ENCODE data around the gene FMN2. TPM values are rescaled to one million over a fixed set of nuclear protein-coding genes. Genes with fewer than 3 reads are reported as not detected.
"Not testable (repeated sequence)": the region's sequence is repeated elsewhere in the genome, so short reads cannot be mapped to it uniquely, and the experiment has no call there.

The FMN2 gene
- total RNA-seq, 1 donor from 2014 or later: not detected

DNA sequence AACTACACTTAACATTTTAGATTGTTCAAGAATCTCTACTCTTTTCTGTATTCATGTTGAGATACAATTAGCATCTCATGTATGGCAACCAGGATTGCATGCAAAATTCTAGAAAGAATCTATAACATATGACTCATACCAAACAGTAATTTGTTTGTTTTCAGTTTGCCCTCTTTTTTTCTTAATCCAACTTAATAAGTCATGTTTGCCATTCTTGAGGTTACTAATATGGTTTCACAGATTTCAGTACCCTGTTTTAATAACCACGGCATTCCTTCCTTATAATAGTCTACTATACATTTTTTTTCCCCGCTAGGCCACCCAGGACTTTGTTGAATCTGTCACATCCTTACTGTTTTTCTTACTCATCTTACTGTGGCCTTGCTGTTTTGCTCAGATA lies 140.8 kb downstream of the FMN2 start:
- ATAC-seq (ENCODE audit: poor library complexity) (no peak), DNase-seq (no peak)

DNA sequence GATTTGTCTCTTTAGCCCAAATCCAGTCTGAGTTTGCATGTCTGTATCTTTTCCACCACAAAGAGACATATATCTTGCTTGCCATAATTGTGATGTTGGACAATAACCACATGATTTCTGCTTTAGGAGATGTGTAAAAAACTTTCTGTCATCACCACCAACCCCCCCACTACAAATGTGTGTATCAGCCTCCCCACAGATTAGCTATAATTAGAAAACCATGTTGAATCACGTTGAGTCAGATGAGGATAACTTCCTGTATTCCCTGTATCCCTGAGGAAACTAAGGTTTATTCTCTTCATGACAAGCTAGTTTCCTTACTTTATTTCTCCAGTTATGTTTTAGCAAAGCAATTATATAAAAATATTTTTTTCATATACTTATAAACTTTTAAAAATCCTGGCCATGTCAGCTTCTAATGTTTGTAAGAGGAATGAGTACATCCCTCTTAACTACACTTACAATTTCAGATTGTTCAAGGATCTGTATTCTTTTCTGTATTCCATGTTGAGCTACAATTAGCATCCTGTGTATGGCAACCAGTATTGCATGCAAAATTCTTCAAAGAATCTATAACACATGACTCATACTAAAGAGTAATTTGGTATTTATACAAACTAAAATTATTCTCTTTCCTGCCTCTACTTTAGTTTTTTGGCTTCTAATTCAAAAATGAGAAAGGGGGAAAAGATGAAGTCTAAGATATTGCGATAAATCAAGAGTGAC lies 143.0 kb downstream of the FMN2 start:
- intact Hi-C loops (cut with DNase I): no loop called here
- ATAC-seq (ENCODE audit: poor library complexity): no peak
- DNase-seq: no peak

More for the DNA sequence above, 140.8 kb downstream of the FMN2 start:
- intact Hi-C loops (cut with DNase I): no loop called here

DNA sequence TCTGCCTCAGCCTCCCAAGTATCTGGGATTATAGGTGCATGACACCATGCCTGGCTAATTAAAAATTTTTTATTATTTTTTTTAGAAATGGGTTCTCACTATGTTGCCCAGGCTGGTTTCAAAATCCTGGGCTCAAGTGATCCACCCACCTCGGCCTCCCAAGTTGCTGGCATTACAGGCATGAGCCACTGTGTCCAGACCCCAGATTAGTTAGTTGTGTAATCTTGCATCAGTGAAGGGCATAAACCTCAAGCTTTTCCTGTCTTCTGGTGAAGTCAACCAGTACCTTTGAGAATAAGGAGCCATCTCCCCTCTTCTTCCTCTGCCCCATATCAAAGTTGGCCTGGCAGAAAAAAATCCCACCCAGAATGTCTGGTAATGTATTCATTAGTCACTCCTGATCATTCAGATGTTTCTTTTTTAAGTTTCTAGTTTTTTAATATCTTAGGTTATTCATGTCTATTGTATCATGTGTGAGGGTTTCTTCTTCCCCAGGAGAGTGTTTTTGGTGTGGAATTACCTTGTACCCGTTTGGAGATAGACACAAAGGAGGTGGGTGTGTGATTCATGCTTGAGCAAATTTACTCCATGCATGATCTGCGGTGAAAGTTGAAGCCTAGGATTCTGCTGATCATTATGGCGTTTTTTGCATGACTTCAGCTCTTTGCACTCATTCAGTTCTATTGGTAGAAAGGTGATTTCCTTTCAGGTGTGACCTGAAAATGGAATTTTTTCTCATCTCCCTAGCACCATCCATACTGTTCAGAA lies 144.0 kb downstream of the FMN2 start:
- intact Hi-C loops (cut with DNase I): no loop called here
- ATAC-seq (ENCODE audit: poor library complexity): no peak
- DNase-seq: no peak

DNA sequence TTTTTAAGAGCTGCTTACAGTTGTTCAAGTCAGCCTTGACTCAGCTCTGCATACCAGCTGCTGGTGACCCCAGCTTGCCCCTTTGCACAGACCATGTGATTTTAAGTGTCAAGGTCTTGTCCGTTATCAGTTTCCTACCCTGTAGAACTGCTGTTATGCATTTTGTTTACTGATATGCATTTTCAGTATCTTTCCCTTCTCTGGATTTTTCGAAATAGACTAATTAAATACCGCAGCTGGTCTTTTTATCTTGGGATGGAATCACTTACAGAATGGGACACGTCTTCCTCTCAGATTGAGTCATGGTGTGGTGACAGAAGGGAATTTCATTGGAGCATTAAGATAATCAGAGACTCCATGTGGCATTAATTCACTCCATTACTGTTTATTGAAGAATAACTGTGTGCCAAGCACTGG lies 145.6 kb downstream of the FMN2 start:
- ATAC-seq (ENCODE audit: poor library complexity): no peak
- DNase-seq: no peak
- intact Hi-C loops (cut with DNase I): no loop called here

DNA sequence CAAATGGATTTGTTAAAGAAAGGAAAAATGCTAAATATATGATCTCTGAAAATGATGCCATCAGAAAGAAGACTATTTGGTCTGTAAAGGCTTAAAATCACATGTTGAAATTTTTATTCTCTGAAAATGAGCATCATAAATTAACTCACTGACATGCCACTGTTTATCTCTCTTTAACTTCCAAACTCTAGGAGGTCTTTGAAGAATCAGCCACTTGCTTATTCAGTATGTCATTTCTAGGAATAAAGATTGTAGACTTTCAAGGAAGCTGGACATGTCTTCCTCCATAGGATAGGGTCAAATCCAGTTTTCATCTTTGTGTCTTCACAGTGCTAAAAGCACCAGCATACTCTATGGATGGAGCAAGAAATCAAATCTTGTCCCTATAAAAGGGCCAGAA lies 147.6 kb downstream of the FMN2 start:
- ATAC-seq (ENCODE audit: poor library complexity) (no peak), DNase-seq (no peak)
- intact Hi-C loops (cut with DNase I): no loop called here

DNA sequence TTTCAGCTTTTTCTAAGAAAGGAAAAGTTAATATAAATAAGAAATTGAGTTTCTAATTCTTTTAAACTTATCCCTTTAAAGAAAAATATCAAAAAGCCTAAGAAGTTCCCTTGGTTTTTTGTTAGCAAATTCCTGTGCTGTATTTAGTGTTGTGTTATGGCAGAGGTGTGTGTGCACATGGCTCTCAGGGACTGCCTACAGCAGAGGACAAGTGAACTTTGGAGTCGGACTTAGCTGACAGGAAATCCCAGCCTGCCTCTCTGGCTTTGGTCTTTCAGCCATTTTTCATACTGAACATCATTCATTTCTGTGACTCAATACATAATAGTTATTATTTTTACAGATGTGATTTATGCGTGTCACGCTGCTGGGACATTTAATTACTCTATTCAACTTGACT lies 149.6 kb downstream of the FMN2 start:
- intact Hi-C loops (cut with DNase I): no loop called here
- no peak for DNase-seq
- ATAC-seq (ENCODE audit: poor library complexity): no peak

DNA sequence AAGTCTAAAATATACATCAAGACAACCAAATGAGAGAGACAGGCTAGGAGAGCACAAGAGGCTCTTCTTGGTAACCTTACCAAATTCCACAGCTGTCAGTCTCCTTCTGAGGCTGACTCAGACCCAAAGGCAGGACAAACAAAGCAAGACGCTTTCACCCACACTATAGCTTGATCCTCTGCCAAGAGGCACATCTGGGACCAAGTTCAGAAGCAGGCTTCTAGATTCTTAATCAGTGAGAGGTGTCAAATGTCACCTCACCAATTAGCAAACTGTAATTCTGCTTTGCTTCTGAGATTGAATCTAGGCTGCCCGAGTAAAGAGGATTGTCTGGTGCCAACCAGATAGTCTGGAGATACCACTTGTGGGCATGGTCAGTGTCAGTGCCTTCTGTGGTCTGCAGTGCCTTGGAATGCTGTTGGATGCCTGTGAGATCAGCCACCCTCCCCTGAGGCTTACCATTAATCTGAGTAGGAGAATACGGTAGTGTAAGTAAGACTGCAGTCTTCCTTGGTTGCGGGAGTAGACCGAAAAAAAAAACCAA lies 151.0 kb downstream of the FMN2 start:
- DNase-seq: no peak
- intact Hi-C loops (cut with DNase I): no loop called here
- ATAC-seq (ENCODE audit: poor library complexity): no peak

DNA sequence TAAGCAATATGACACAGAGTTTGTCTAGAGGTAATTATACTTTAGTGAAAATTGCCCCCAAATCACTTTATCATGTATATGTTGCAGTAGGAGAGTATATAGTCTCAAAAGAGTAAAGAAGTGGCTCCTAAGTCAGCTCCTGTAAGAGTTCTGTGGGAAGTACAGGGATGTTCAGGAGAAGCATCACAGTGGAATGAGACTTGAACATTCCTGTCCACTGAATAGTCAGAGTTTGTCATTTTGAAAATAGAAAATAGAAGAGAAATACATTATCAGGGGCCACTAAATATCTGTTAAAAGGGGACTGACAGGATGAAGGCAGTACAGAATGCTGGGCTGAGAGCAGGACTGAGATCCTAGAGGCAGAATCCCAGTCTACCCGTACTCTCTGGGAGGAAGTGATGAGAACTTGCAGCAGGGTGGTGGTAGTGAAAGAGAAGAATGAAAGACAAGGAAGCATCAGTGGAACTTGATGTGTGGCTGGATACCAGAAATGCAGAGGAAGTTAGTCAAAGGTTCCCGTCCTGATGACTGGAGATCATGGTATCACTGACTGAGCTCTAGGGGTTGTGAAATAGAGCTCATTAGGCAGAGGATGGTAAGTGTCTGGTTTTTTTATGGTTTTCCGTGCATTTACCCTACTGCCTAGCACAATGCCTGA lies 153.4 kb downstream of the FMN2 start:
- no peak for ATAC-seq (ENCODE audit: poor library complexity)
- DNase-seq: no peak
- intact Hi-C loops (cut with DNase I): no loop called here

DNA sequence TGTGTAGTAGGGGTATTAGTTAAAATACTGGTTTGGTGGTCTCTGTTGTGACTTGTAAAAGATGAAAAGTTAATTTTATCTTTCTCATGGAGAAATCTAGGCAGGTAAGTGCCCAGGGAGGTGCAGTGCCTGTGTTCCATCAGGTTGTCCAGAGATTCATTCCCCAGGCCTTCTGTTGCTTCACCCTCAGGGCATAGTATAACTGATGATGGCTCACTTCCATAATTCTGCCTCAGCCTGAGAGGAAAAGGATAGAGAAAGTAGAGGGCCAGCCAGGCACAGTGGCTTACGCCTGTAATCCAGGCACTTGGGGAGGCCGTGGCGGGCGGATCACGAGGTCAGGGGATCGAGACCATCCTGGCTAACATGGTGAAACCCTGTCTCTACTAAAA lies 153.9 kb downstream of the FMN2 start:
- no peak for ATAC-seq (ENCODE audit: poor library complexity)
- intact Hi-C loops (cut with DNase I): no loop called here

DNA sequence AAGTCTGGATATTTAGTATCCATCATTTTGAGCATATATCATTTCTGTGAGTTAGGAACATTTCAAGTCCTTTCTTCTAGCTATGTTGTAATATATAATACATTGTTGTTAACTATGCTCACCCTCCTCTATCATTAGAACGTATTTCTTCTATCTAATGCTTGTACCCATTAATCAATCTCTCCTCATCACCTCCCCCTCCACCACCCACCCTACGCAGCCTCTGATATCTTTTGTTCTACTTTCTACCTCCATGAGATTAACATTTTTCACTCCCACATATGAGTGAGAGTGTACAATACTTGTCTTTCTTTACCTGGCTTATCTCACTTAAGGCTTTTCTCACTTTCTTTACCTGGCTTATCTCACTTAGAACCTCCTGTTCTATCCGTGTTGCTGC lies 156.2 kb downstream of the FMN2 start:
- DNase-seq (no peak), ATAC-seq (ENCODE audit: poor library complexity) (no peak)
- intact Hi-C loops (cut with DNase I): no loop called here

More for the DNA sequence above, 153.9 kb downstream of the FMN2 start:
- no peak for DNase-seq

DNA sequence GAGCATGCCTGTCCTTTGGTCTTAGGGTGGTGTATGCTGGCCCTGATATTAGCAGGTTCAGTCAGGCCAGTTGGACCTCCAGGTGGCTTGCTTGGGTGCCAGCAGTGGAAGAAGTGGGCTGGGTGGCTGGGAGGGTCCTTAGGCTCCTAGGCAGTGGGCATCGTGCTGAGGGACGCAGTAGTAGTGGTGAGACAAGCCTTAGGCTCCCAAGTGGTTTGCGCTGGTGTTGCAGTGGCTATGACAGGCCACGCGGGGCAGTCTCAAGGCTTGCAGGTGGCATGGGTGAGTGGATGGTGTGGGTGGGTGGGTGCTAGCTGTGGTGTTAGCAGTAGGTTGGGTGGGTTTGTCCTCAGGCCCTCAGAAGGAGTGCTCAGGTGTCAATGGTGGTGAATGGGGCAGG lies 162.3 kb downstream of the FMN2 start:
- ATAC-seq (ENCODE audit: poor library complexity) (no peak), DNase-seq (no peak)
- intact Hi-C loops (cut with DNase I): no loop called here

DNA sequence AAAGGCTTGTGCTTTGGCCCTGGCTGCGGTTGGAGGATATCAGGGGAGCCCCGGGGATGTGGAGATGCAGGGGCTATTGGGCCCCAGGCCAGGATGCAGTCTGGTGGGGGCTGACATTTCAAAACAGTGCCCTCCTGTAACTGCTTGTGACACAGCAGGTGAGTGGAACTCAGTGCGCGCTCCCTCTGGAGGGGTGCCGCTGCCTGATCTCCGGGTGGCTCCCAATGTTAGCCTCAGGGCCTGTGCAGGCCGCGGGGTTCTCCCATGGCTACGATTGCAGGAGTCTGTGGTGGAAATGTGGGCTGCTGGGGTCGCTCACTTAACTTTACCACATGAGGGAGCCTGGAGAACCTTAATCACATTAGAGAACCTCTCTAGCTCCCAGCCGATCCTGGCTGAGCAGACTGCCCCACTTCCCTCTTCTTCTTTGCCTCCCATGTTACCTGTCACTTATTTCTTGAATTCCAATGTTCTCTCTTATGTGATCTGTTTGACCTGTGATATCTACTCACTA lies 163.2 kb downstream of the FMN2 start:
- intact Hi-C loops (cut with DNase I): no loop called here
- no peak for ATAC-seq (ENCODE audit: poor library complexity)

DNA sequence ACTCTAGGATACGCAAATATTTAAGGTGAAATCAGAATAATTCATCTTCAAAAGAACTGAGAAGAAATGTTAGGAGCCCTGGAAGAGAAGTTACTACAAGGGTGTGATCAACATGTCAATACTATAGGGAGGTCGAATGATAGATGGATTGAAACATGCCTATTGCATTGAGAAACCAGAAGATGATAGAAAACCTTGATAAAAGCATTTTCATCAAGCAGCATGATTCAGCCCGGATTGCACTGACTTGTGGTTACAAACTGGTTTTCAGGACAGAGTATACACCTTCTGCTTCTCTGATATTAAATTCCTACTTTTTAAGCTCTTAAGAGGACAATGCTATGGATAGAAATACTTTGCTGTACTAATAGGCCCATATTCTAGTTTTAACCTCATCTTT lies 164.2 kb downstream of the FMN2 start:
- no peak for DNase-seq
- intact Hi-C loops (cut with DNase I): no loop called here
- ATAC-seq (ENCODE audit: poor library complexity): no peak

More for the DNA sequence above, 163.2 kb downstream of the FMN2 start:
- no peak for DNase-seq

DNA sequence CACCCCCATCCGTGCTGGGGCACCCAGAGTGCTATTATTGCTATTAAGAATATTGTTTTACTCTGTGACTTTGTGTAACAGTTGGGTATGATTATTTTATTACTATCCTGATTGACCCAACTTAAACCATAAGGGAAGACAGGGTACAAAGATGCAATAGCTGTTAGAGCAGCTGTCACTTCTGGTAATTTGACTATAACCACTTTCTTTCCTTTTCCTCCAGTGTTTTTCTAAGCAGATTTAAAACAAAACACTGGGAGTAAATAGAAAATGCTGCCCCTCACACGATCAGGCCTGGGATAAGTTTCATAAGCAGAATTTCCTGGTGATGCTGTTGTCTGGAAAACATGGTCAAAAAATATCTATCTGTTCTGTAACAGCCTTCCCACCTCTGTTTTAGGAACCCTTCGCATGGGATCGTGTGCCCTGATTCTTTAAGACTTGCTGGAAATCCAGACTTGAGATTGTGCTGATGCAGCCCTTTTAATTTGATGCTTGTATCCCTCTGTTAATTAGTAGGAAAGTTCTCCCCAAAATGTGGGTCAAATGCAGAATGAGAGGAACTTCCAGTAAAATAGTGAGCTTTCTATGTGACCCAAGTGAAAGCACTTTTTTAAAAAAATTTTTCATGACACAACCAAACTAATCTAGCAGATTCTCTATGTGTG lies 165.3 kb downstream of the FMN2 start:
- ATAC-seq (ENCODE audit: poor library complexity): no peak
- intact Hi-C loops (cut with DNase I): no loop called here
- no peak for DNase-seq

DNA sequence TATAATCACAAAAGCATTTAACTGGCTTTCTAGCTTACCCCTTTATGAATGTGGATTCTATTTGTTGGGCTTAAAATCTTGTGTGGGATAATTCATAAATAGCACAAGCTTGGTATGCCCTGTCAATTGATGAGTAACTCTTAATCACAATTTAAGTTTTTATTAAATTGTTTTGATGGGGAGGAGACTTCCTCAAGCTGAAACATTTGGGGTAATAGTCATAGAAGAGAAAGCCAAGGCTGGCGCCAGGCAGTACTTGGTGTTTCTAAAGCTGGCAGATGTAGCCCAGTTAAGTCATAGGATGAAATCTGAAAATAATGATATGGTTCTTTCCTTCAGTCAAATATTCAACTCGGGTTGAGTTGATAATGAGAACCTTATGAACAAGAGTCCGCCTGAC lies 167.2 kb downstream of the FMN2 start:
- no peak for DNase-seq
- intact Hi-C loops (cut with DNase I): no loop called here
- ATAC-seq (ENCODE audit: poor library complexity): no peak

DNA sequence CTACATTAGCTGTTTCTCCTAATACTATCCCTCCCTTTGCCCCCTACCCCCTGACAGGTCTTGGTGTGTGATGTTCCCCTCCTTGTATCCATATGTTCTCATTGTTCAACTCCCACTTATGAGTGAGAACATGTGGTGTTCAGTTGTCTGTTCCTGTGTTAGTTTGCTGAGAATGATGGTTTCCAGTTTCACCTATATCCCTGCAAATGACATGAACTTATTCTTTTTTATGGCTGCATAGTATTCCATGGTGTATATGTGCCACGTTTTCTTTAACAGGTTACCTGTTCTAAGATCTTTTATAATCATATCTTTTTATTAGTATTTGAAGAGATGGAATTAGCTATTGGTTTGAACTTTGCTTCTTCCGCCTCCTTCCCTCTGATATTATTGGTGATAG lies 172.8 kb downstream of the FMN2 start:
- ATAC-seq (ENCODE audit: poor library complexity); DNase-seq; intact Hi-C loops (cut with DNase I): not testable (repeated sequence)

DNA sequence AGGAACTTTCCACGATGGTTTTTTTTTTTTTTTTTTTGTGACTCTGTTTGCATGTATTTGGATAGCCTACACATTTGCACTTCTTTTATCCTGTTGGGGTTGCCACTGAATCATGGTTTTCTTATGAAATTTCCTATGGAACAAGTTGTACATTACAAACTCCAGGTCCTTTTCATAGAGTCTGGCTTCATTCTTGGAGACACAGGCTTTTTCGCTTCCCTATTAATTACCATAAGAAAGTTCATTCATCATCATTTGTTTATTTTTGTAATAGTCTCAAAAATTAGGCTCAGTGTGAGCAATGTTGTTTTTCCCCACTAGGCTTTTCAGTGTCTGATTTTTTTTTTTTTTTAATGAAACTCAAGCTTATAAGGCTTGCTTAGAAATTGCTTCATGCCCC lies 179.4 kb downstream of the FMN2 start:
- DNase-seq: no peak
- ATAC-seq (ENCODE audit: poor library complexity): no peak
- intact Hi-C loops (cut with DNase I): no loop called here

DNA sequence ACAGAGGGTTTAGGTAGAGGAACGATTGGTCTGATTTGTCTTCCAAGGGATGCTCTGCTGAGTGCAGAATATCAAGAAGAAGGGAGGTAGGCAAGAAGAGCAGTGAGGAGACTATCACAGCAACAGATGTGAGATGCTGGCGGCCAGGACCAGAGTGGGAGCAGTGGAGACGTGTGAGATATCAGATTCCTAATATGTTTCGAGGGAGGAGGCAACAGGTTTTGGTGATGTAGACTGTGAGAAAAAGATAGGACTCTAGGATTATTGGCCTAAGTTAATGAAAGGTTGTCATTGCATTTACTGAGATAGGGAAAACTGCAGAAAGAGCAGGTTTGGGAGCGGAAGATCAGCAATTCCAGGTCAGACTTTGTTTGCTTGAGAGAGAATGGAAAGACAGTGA lies 182.9 kb downstream of the FMN2 start:
- intact Hi-C loops (cut with DNase I): no loop called here
- DNase-seq: no peak
- no peak for ATAC-seq (ENCODE audit: poor library complexity)

DNA sequence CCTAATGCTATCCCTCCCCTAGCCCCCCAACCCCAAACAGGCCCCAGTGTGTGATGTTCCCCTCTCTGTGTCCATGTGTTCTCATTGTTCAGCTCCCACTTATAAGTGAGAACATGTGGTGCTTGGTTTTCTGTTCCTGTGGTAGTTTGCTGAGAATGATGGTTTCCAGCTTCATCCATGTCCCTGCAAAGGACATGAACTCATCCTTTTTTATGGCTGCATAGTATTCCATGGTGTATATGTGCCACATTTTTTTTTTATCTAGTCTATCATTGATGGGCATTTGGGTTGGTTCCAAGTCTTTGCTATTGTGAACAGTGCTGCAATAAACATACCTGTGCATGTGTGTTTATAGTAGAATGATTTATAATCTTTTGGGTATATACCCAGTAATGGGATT lies 183.5 kb downstream of the FMN2 start:
- ATAC-seq (ENCODE audit: poor library complexity); DNase-seq; intact Hi-C loops (cut with DNase I): not testable (repeated sequence)
